ENCODE data around the gene AHRR.

The AHRR gene

GRCh38 chr5:430214-430925 is 108.9 kb downstream of the AHRR start:
- Histone ChIP-seq H3K27me3 (ENCODE audit: control insufficient read depth in 1 of 2, insufficient read depth in 2 of 2, low read length in 2 of 2) (peaks cover 0 to 11% of the 10 kb centered on the region in 2 donors), H3K9ac (ENCODE audit: low read length in 2 of 2) (no peak overlapping the region), H3K9me3 (ENCODE audit: control insufficient read depth in 2 of 2, low read length in 2 of 2) (no peaks in the 10 kb centered on the region), H3K4me1 (ENCODE audit: control insufficient read depth, insufficient read depth, low read length) (peaks cover 2% of the 10 kb centered on the region), H3K27ac (ENCODE audit: low read length) (no peak overlapping the region), H3K36me3 (ENCODE audit: control insufficient read depth in 2 of 2, insufficient read depth in 2 of 2, low read length in 2 of 2) (no peaks in the 10 kb centered on the region), H3K4me3 (ENCODE audit: low read length in 2 of 2) (no peak overlapping the region)

DNA sequence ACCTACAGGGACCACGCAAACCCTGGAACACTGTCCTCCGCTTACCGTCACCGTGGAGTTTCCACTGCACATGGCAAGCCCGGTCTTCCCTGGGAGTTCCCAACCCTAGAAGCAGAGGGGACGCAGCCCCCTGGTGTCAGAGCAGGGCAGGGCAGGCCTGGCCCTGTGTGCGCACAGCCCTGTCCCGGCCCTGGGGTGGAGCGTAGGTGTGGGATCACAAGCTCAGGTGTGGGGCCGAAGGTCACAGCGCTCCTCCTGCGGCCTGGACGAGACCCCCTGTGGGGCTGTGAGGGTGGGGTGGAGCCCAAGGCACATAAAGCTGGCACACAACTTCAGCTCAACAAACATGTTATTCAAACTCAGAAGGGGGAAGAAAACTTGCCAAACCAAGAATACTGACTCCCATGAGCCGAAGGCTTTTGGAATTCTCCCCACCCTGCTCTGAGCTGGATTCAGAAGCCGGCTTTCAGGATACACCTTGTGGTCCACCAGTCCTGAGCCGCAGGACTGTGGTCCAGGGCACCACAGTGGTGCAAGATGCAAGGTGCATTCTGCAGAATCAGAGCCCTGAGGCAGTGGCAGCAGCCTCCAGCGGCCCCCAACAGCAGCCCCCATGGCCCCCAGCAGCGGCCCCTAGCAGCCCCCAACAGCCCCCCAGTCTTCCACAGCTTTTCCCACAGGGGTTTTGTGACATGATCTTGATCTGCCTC is 109.6 kb downstream of the AHRR start:
- Histone ChIP-seq H3K36me3 (ENCODE audit: control insufficient read depth in 2 of 2, insufficient read depth in 2 of 2, low read length in 2 of 2) (no peaks in the 10 kb centered on the region), H3K27me3 (ENCODE audit: control insufficient read depth in 1 of 2, insufficient read depth in 2 of 2, low read length in 2 of 2) (peaks cover 0 to 11% of the 10 kb centered on the region in 2 donors), H3K27ac (ENCODE audit: low read length) (no peak overlapping the region), H3K9ac (ENCODE audit: low read length in 2 of 2) (no peak overlapping the region), H3K4me1 (ENCODE audit: control insufficient read depth, insufficient read depth, low read length) (peaks cover 2% of the 10 kb centered on the region), H3K4me3 (ENCODE audit: low read length in 2 of 2) (no peak overlapping the region), H3K9me3 (ENCODE audit: control insufficient read depth in 2 of 2, low read length in 2 of 2) (no peaks in the 10 kb centered on the region)

DNA sequence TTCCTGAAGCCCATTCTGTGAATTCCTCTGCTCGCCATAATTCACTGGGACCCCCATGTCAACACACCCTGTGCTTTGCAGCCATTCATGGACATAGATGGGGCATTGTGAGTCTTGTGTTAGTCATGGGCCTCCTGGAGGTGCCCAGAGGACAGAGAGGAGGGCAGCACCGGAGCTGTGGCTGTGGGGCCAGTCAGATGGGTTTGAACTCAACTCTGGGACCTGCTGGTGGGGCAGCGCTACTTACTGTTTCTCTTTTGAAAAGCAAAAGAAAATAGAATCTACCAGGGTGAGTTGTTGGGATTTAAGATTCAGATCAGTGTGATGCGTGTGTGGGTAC is 110.2 kb downstream of the AHRR start:
- Histone ChIP-seq H3K4me1 (ENCODE audit: control insufficient read depth, insufficient read depth, low read length) (peaks cover 2% of the 10 kb centered on the region), H3K9me3 (ENCODE audit: control insufficient read depth in 2 of 2, low read length in 2 of 2) (no peaks in the 10 kb centered on the region), H3K36me3 (ENCODE audit: control insufficient read depth in 2 of 2, insufficient read depth in 2 of 2, low read length in 2 of 2) (no peaks in the 10 kb centered on the region), H3K27me3 (ENCODE audit: control insufficient read depth in 1 of 2, insufficient read depth in 2 of 2, low read length in 2 of 2) (peaks cover 0 to 11% of the 10 kb centered on the region in 2 donors), H3K27ac (ENCODE audit: low read length) (no peak overlapping the region), H3K4me3 (ENCODE audit: low read length in 2 of 2) (no peak overlapping the region), H3K9ac (ENCODE audit: low read length in 2 of 2) (no peak overlapping the region)

GRCh38 chr5:432201-432927 is 110.8 kb downstream of the AHRR start:
- Histone ChIP-seq H3K27ac (ENCODE audit: low read length) (no peak overlapping the region), H3K27me3 (ENCODE audit: control insufficient read depth in 1 of 2, insufficient read depth in 2 of 2, low read length in 2 of 2) (peaks cover 0 to 14% of the 10 kb centered on the region in 2 donors), H3K36me3 (ENCODE audit: control insufficient read depth in 2 of 2, insufficient read depth in 2 of 2, low read length in 2 of 2) (no peaks in the 10 kb centered on the region), H3K9ac (ENCODE audit: low read length in 2 of 2) (no peak overlapping the region), H3K4me3 (ENCODE audit: low read length in 2 of 2) (no peak overlapping the region), H3K4me1 (ENCODE audit: control insufficient read depth, insufficient read depth, low read length) (peaks cover 2% of the 10 kb centered on the region), H3K9me3 (ENCODE audit: control insufficient read depth in 2 of 2, low read length in 2 of 2) (no peaks in the 10 kb centered on the region)

- H3K27me3 ChIP-seq (ENCODE audit: control insufficient read depth in 1 of 2, insufficient read depth in 2 of 2, low read length in 2 of 2), result peaks cover 0 to 16% of the 10 kb centered on the region in 2 donors
Observed at GRCh38 chr5:432928-433791, 111.6 kb downstream of the AHRR start.

DNA sequence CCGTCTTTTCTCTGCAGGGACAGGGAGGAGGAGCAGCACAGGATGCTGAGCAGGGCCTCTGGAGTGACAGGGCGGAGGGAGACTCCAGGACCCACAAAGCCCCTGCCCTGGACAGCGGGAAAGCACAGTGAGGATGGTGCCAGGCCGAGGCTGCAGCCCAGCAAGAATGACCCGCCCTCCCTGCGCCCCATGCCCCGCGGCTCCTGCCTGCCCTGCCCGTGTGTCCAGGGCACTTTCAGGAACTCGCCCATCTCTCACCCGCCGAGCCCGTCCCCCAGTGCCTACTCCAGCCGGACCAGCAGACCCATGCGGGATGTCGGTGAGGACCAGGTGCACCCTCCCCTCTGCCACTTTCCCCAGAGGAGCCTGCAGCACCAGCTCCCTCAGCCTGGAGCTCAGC is 112.3 kb downstream of the AHRR start:
- H3K36me3 ChIP-seq (ENCODE audit: control insufficient read depth in 2 of 2, insufficient read depth in 2 of 2, low read length in 2 of 2), result no peaks in the 10 kb centered on the region
- peaks cover 0 to 16% of the 10 kb centered on the region in 2 donors for H3K27me3 ChIP-seq (ENCODE audit: control insufficient read depth in 1 of 2, insufficient read depth in 2 of 2, low read length in 2 of 2)
- H3K4me1 ChIP-seq (ENCODE audit: control insufficient read depth, insufficient read depth, low read length), result peaks cover 2% of the 10 kb centered on the region
- no peak overlapping the region for H3K9ac ChIP-seq (ENCODE audit: low read length in 2 of 2)
- no peaks in the 10 kb centered on the region for H3K9me3 ChIP-seq (ENCODE audit: control insufficient read depth in 2 of 2, low read length in 2 of 2)
- no peak overlapping the region for H3K27ac ChIP-seq (ENCODE audit: low read length)
- H3K4me3 ChIP-seq (ENCODE audit: low read length in 2 of 2), result no peak overlapping the region

More at GRCh38 chr5:432928-433791, 111.6 kb downstream of the AHRR start:
- Histone ChIP-seq H3K36me3 (ENCODE audit: control insufficient read depth in 2 of 2, insufficient read depth in 2 of 2, low read length in 2 of 2) (no peaks in the 10 kb centered on the region), H3K4me3 (ENCODE audit: low read length in 2 of 2) (no peak overlapping the region), H3K9ac (ENCODE audit: low read length in 2 of 2) (no peak overlapping the region), H3K9me3 (ENCODE audit: control insufficient read depth in 2 of 2, low read length in 2 of 2) (no peaks in the 10 kb centered on the region), H3K27ac (ENCODE audit: low read length) (no peak overlapping the region), H3K4me1 (ENCODE audit: control insufficient read depth, insufficient read depth, low read length) (peaks cover 2% of the 10 kb centered on the region)

DNA sequence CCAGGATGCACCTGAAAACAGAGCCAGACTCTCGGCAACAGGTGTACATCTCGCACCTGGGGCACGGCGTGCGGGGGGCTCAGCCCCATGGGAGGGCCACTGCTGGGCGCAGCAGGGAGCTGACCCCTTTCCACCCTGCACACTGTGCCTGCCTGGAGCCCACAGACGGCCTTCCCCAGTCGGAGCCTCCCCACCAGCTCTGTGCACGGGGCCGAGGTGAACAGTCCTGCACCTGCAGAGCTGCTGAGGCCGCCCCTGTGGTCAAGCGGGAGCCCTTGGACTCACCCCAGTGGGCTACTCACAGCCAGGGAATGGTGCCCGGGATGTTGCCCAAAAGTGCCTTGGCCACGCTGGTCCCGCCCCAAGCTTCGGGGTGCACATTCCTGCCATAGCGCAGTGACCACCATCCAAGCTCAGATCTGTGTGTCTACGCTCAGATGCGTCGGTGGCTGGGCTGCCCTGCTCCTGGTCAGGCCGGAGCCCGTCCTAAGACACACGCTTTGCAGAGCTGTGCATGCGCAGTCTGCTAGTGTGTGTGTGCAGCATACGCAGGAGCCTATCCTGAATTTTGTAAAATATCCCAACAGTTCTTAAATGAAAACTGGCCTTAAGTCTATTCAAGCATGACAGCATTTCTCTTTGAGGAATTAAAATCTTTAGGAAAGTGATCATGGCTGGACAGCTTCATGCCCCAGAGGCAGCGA is 113.1 kb downstream of the AHRR start:
- H3K36me3 ChIP-seq (ENCODE audit: control insufficient read depth in 2 of 2, insufficient read depth in 2 of 2, low read length in 2 of 2), result no peaks in the 10 kb centered on the region
- no peaks in the 10 kb centered on the region for H3K9me3 ChIP-seq (ENCODE audit: control insufficient read depth in 2 of 2, low read length in 2 of 2)
- peaks cover 0 to 16% of the 10 kb centered on the region in 2 donors for H3K27me3 ChIP-seq (ENCODE audit: control insufficient read depth in 1 of 2, insufficient read depth in 2 of 2, low read length in 2 of 2)
- no peak overlapping the region for H3K27ac ChIP-seq (ENCODE audit: low read length)
- no peak overlapping the region for H3K9ac ChIP-seq (ENCODE audit: low read length in 2 of 2)
- peaks cover 2% of the 10 kb centered on the region for H3K4me1 ChIP-seq (ENCODE audit: control insufficient read depth, insufficient read depth, low read length)
- H3K4me3 ChIP-seq (ENCODE audit: low read length in 2 of 2), result no peak overlapping the region

DNA sequence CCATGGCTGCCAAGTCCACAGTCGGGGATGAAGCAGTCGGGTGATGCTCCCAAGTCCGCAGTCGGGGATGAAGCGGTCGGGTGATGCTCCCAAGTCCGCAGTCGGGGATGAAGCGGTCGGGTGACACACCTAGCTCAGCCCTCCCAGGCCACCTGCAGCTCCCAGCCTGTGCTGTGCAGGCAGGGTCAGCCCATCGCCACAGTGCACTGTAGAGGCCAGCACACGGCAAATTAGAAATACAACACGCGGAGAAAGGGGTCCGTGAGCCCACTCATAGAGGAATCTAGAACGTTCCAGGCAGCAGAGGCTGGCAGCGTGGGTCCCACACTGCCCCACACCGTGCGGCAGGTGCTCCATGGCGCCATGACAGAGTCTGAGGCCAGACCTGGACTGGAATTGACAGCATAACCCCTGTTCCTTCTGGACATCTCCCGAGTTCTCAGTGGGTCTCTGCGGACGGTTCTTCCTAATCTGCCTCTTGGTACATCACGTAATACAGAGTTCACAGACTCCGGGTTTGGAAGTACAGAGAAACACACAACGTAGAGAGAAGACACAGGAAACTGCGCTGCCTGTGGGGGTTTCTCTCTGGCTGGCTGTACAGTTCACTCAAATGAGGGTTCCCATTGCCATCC is 113.8 kb downstream of the AHRR start:
- H3K9ac ChIP-seq (ENCODE audit: low read length in 2 of 2), result no peak overlapping the region
- H3K9me3 ChIP-seq (ENCODE audit: control insufficient read depth in 2 of 2, low read length in 2 of 2), result no peaks in the 10 kb centered on the region
- H3K27ac ChIP-seq (ENCODE audit: low read length), result no peak overlapping the region
- peaks cover 2% of the 10 kb centered on the region for H3K4me1 ChIP-seq (ENCODE audit: control insufficient read depth, insufficient read depth, low read length)
- H3K4me3 ChIP-seq (ENCODE audit: low read length in 2 of 2), result no peak overlapping the region
- peaks cover 0 to 15% of the 10 kb centered on the region in 2 donors for H3K27me3 ChIP-seq (ENCODE audit: control insufficient read depth in 1 of 2, insufficient read depth in 2 of 2, low read length in 2 of 2)
- H3K36me3 ChIP-seq (ENCODE audit: control insufficient read depth in 2 of 2, insufficient read depth in 2 of 2, low read length in 2 of 2), result no peaks in the 10 kb centered on the region

- Histone ChIP-seq H3K4me1 (ENCODE audit: control insufficient read depth, insufficient read depth, low read length) (no peaks in the 10 kb centered on the region), H3K36me3 (ENCODE audit: control insufficient read depth in 2 of 2, insufficient read depth in 2 of 2, low read length in 2 of 2) (no peaks in the 10 kb centered on the region), H3K9me3 (ENCODE audit: control insufficient read depth in 2 of 2, low read length in 2 of 2) (no peaks in the 10 kb centered on the region), H3K27ac (ENCODE audit: low read length) (no peak overlapping the region), H3K9ac (ENCODE audit: low read length in 2 of 2) (no peak overlapping the region), H3K4me3 (ENCODE audit: low read length in 2 of 2) (no peak overlapping the region), H3K27me3 (ENCODE audit: control insufficient read depth in 1 of 2, insufficient read depth in 2 of 2, low read length in 2 of 2) (peaks cover 0 to 14% of the 10 kb centered on the region in 2 donors)
Observed at GRCh38 chr5:435961-436640, 114.6 kb downstream of the AHRR start.

Measured in stomach smooth muscle (tissue), 2 donors.